ENCODE data around the gene METTL3. TPM values are rescaled to one million over a fixed set of nuclear protein-coding genes. Genes with fewer than 3 reads are reported as not detected.
A peak's percentile ranks its signal among the peaks of the same experiment; 100 is the strongest.

The METTL3 gene
- total RNA-seq, 4 donors from 2014 or later: 20.2 to 41.9 (median 29.5) TPM

DNA sequence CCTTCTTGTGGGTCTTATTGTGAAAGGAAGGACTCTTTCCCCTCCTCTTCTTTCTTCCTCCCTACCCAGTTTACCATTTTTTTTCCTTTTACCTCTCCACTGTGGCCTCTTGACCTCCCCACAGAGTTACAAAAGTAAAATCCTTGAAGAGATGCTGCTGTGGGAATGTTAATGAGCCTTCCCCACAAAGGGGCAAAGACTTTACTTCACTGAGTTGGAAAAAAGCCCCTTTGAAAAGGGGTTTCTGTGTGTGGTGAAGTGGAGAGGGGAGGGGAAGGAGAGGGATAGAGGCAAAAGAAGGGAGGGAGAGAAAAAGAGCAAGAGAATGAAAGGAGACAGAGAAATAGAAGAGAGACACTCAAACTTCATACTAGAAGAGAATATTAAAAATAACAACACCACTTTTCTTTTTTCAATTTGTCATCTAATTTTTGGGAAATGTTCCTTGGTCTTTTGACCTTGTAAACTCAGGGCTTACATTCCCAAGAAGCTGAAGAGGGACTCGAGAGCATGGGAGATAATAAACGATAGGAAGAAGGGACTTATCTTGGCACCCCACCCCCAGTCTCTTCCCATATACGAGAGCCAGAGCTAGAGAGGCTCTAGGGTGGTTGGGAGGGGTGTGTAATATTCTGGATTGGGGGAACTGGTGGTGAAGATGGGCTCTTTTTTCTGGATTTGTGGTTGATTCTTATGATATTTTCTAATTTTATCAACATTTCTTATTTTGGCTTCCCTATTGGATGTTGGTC lies 28.2 kb upstream of the METTL3 start:
- no peak overlapping the region for H3K27ac ChIP-seq
- TF ChIP-seq EP300 (IDR thresholded peaks at IDR 0.05; ENCODE audit: low read depth) (no peak), POLR2A (IDR thresholded peaks at IDR 0.05) (no peak), POLR2AphosphoS5 (IDR thresholded peaks at IDR 0.05) (no peak)
- TF ChIP-seq, protein P1, sequence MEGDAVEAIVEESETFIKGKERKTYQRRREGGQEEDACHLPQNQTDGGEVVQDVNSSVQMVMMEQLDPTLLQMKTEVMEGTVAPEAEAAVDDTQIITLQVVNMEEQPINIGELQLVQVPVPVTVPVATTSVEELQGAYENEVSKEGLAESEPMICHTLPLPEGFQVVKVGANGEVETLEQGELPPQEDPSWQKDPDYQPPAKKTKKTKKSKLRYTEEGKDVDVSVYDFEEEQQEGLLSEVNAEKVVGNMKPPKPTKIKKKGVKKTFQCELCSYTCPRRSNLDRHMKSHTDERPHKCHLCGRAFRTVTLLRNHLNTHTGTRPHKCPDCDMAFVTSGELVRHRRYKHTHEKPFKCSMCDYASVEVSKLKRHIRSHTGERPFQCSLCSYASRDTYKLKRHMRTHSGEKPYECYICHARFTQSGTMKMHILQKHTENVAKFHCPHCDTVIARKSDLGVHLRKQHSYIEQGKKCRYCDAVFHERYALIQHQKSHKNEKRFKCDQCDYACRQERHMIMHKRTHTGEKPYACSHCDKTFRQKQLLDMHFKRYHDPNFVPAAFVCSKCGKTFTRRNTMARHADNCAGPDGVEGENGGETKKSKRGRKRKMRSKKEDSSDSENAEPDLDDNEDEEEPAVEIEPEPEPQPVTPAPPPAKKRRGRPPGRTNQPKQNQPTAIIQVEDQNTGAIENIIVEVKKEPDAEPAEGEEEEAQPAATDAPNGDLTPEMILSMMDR (IDR thresholded peaks at IDR 0.05): no peak
- no peak for DNase-seq
- H3K9me3 ChIP-seq: no peaks in the 10 kb centered on the region
- no peaks in the 10 kb centered on the region for H3K36me3 ChIP-seq
- H3K4me1 ChIP-seq: peaks cover 0 to 4% (median 0%) of the 10 kb centered on the region in 4 donors
- H3K27me3 ChIP-seq: peaks cover 54% of the 10 kb centered on the region
- intact Hi-C loops (cut with DNase I; ENCODE audit: low total_unique reads): no loop called here
- in situ Hi-C loops (cut with MboI; ENCODE audit: low pct_ligation_motif_present in 1 of 4, low pct_unique_long_range_greater_than_20kb in 1 of 4, low sequenced_read_pairs in 3 of 4): no loop called here
- H3K4me3 ChIP-seq: no peak overlapping the region
- WGBS, 2 donors (ENCODE audit: low coverage in 1 of 2): 22% methylated on average over 3 of the region's 3 CpGs; no CpG with 5 or more reads in 1 of the 2 donors

GRCh38 chr14:21537090-21537424 lies 25.9 kb upstream of the METTL3 start:
- H3K4me3 ChIP-seq: peak overlapping the region in 2 of 4 donors; percentile 17 to 43
- peaks cover 66% of the 10 kb centered on the region for H3K27me3 ChIP-seq
- peaks cover 0 to 4% (median 0%) of the 10 kb centered on the region in 4 donors for H3K4me1 ChIP-seq
- in situ Hi-C loops (cut with MboI; ENCODE audit: low pct_ligation_motif_present in 1 of 4, low pct_unique_long_range_greater_than_20kb in 1 of 4, low sequenced_read_pairs in 3 of 4): no loop called here
- no peak overlapping the region for H3K27ac ChIP-seq
- no peaks in the 10 kb centered on the region for H3K9me3 ChIP-seq
- no peak for DNase-seq
- H3K36me3 ChIP-seq: no peaks in the 10 kb centered on the region
- 33 to 35% methylated on average over 3 of the region's 3 CpGs for WGBS, 2 donors (ENCODE audit: low coverage in 1 of 2)
- intact Hi-C loops (cut with DNase I; ENCODE audit: low total_unique reads): no loop called here
- TF ChIP-seq POLR2AphosphoS5 (IDR thresholded peaks at IDR 0.05) (no peak), EP300 (IDR thresholded peaks at IDR 0.05; ENCODE audit: low read depth) (no peak), POLR2A (IDR thresholded peaks at IDR 0.05) (no peak)
- TF ChIP-seq, protein P1 (IDR thresholded peaks at IDR 0.05): no peak

- no peak for DNase-seq
- WGBS, 2 donors (ENCODE audit: low coverage in 1 of 2): 14% methylated on average over 25 of the region's 25 CpGs; no CpG with 5 or more reads in 1 of the 2 donors
- Histone ChIP-seq H3K27me3 (peaks cover 66% of the 10 kb centered on the region), H3K36me3 (no peaks in the 10 kb centered on the region), H3K9me3 (no peaks in the 10 kb centered on the region), H3K4me1 (peaks cover 0 to 4% (median 0%) of the 10 kb centered on the region in 4 donors), H3K4me3 (peak overlapping the region in 3 of 4 donors; percentile 17 to 43 (median 27)), H3K27ac (no peak overlapping the region)
- in situ Hi-C loops (cut with MboI; ENCODE audit: low pct_ligation_motif_present in 1 of 4, low pct_unique_long_range_greater_than_20kb in 1 of 4, low sequenced_read_pairs in 3 of 4) (no loop called here), intact Hi-C loops (cut with DNase I; ENCODE audit: low total_unique reads) (no loop called here)
- TF ChIP-seq POLR2AphosphoS5 (IDR thresholded peaks at IDR 0.05) (no peak), POLR2A (IDR thresholded peaks at IDR 0.05) (no peak), EP300 (IDR thresholded peaks at IDR 0.05; ENCODE audit: low read depth) (no peak)
- TF ChIP-seq, protein P1 (IDR thresholded peaks at IDR 0.05): no peak
Measured at GRCh38 chr14:21536418-21537089, 25.4 kb upstream of the METTL3 start.

DNA sequence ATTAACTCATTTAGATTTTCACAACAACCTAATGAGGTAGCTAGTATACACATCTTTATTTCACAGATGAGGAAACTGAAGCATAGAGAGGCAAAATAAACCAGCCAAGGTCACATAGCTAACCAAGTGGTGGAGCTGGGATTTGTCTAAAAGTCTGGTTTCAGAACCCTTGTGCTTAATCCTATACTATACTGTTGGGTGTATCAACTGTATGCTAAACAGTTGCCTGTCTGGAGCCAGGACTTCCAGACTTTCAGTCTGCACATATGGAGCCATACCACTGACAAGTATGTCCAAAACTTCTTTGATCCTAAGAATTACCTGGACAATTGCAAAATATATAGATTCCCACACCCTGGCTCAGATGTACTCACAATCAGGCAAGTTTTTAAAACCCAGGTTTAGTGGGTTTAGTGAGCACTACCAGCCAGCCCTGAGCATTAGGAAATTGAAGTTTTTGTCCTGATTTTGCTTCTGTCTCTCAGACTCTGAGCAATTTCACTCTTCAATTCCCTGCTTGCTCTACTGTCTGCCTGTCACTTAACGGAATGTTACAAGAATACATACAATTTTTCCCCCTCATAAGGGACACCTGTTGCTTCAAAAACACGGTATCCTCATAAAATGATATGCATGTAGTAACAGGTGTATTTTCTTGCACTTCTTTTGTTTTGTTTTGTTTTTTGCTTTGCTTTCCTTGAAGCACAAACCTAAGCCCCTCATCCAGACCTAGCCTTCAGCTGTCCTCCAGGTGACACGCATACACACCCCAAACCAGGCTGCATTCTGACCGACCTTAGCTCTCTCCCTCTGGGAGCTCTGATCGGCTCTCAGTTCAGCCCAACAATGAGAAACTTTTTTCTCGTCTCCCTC lies 24.6 kb upstream of the METTL3 start:
- intact Hi-C loops (cut with DNase I; ENCODE audit: low total_unique reads) (no loop called here), in situ Hi-C loops (cut with MboI; ENCODE audit: low pct_ligation_motif_present in 1 of 4, low pct_unique_long_range_greater_than_20kb in 1 of 4, low sequenced_read_pairs in 3 of 4) (no loop called here)
- H3K4me3 ChIP-seq: peak overlapping the region in 2 of 4 donors; percentile 17 to 43

More for the DNA sequence above, 24.6 kb upstream of the METTL3 start:
- Histone ChIP-seq H3K9me3 (no peaks in the 10 kb centered on the region), H3K4me1 (peaks cover 0 to 4% (median 0%) of the 10 kb centered on the region in 4 donors), H3K27me3 (peaks cover 66% of the 10 kb centered on the region), H3K27ac (no peak overlapping the region), H3K36me3 (no peaks in the 10 kb centered on the region)
- WGBS, 2 donors (ENCODE audit: low coverage in 1 of 2): 48 to 61% methylated on average over 3 to 6 of the region's 6 CpGs
- TF ChIP-seq, protein P1 (IDR thresholded peaks at IDR 0.05): no peak
- TF ChIP-seq EP300 (IDR thresholded peaks at IDR 0.05; ENCODE audit: low read depth) (no peak), POLR2AphosphoS5 (IDR thresholded peaks at IDR 0.05) (no peak), POLR2A (IDR thresholded peaks at IDR 0.05) (no peak)
- no peak for DNase-seq

Data from transverse colon (tissue), 4 donors.